CD4-positive, alpha-beta memory T cell (primary cell): Measurements from ENCODE around the gene SRRM4. TPM values are rescaled to one million over a fixed set of nuclear protein-coding genes. Genes with fewer than 3 reads are reported as not detected.

Experiments
- polyA plus RNA-seq, 2 donors: library from polyadenylated mRNA; unstranded; fragments of 300-500 nt; fragmentation: Illumina TruSeq; gene quantifications; one replicate each; pipeline ENCODE4 v1.2.3, GENCODE V29; 2021
- total RNA-seq, 2 experiments: library from RNA; stranded (reverse); gene quantifications; one replicate each; pipeline ENCODE4 v1.2.3, GENCODE V29; 2021

Gene SRRM4
- total and polyA plus RNA-seq, 4 experiments from 2014 or later, result not detected

Other genes with a start within 250 kb of the SRRM4 start
- gene HSPB8, start 197.4 kb downstream of the SRRM4 start, total RNA-seq, result not detected
- gene HSPB8, start 197.4 kb downstream of the SRRM4 start, polyA plus RNA-seq, result not detected